NCI-H345 treated with DMSO at 0.1 percent for 48 hours (cell line): ENCODE measurements around the gene HSPA4.
"Not testable (repeated sequence)": the region's sequence is repeated elsewhere in the genome, so short reads cannot be mapped to it uniquely, and the experiment has no call there.

ENCODE experiments used
- DNase-seq: peaks from one replicate; lab custom pipeline; 2025; ENCODE audit not compliant: unreplicated experiment; lab: John Stamatoyannopoulos, UW

Gene HSPA4

DNA sequence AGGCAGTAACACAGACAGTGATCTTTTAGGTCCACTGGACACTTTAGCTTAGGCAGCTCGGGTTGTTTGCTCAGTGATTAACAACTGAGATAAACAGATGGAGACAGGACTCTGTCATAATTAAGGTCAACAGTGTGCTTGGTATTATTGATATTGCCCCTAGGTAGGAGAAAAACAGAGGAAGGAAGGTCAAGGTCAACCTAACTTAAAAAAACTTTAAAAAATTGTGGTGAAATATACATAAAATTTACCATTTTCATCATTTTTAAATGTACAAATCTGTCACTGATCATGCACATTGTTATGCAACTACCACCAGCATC is 2.1 kb upstream of the HSPA4 start:
- no peak for DNase-seq

DNA sequence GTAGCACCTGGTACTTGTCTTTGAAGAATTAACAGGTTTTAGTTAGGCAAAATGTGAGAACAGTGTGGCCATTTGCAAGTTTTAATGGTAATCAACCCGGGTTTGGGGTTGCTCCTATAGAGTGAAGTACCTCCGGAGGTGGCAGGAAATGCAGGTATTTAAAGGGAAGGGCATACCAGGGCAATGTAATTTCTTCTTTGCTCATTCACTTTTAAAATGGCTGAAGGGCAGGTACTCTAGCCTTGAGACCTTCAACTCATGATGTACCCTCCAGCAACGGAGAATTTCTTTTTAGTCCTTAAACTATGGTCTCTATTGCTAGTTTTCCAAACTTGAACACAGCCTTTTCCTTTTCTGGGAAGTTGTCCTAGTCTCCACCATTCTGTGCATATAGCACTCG is 1.3 kb upstream of the HSPA4 start:
- no peak for DNase-seq

DNA sequence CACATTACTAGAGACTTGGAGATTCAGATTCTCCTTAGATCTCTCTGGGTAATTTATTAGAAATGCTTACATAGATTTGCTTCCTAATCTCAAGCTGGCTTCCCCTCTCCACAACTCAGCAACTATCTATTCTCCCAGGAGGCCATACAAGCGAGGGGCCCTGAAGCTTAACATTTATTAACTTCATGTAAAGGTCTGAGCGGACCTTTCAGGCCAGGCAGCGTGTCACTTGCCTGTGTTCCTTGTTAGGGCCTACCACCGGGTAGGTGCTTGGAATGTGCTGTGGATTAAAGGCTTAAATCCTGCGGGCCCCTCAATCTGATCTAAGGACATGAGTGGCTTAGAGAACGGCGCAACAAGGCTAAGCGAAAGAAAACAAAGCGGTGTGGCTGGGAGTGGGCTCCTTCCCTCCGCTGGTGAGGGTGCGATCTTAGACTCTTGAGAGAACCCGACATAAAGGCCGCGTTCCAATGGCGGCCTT is 712 bp upstream of the HSPA4 start:
- no peak for DNase-seq

DNA sequence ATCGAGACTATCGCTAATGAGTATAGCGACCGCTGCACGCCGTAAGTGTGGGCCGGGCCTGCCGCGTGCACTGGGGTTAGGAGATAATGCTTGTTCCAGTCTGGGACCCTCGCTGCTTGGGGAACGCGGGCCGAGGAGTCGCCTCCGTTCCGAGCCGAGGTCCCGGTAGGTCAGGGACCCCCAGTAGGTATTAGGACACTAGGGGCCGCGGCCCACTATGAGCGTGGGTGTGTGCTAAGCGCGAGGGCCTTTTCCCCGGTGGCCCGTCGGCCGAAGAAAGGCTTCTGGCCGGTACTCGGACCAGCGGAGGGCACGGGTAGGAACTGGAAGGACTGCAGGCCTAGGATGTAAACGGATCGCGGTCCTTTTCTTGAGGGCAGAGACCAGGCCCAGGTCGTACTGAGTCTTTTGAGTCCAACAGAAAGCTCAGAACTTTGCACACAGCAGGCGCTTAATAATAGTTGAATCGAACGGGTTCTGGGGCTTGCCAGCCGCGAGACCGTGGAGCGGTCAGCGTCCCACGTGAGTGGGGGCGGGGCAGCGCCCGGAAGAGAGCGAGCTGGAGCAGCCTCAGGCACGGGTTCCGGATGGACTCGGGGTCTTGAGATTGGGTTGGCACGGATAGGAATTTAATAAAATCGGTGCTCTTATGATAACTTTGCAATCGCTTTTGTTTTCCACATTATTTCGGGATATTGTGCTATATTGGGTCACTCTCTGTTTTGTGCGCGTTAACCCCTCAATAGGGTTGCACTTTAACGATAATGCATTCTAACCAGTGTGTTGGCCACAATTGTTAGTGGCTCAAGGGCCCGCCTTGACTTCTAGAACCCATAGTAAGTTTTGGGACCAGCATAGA is 733 bp downstream of the HSPA4 start:
- peak; percentile 1 for DNase-seq

DNA sequence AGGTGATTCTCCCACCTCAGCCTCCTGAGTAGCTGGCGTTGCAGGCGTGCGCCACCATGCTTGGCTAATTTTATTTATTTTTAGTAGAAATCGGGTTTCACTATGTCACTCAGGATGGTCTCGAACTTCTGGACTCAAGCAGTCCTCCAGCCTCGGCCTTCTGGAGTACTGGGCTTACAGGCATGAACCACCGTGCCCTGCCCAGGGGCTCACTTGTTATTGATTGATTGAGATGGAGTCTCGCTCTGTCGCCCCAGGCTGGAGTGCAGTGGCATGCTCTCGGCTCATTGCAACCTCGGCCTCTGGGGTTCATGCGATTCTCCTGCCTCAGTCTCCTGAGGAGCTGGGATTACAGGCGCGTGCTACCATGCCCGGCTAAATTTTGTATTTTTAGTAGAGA is 1.6 kb downstream of the HSPA4 start:
- no peak for DNase-seq

DNA sequence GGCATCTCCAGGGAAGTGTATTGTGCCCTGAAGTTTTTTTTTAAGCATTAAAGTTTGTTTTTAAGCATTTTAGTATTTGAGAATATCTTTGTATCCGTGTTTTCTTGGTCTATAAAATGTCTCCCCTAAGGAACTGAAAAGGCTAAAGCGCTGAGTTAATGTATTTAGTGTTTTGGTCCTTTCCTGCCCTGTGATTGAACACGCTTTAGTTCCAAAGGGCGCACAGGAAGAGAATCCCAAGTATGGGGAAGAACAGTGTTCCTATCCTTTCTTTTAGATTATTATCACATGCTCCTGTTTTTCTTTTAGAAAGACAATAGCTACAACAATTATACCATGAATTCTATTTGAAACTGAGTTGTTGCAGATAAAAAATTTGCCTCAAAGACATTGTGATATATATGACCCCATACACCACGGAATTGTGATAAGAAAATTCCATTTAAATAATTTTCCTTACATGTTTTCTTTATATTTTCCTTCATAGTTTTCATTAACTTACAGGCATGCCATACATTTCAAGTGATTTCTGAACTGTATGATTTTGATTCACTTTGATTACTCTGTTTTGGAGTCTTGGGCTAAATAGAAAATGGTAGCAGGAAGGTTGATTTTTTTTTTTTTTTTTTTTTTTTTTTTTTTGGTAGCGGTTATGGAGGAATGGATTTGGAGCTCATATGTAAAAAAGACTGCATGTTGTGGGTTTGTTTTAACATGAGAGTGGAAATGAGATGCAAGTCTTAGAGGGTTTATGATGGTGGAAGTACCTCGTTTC is 3.1 kb downstream of the HSPA4 start:
- no peak for DNase-seq

- no peak for DNase-seq
Observed at GRCh38 chr5:133056891-133057290, 5.1 kb downstream of the HSPA4 start.

GRCh38 chr5:133059621-133060020 is 7.8 kb downstream of the HSPA4 start:
- no peak for DNase-seq

DNA sequence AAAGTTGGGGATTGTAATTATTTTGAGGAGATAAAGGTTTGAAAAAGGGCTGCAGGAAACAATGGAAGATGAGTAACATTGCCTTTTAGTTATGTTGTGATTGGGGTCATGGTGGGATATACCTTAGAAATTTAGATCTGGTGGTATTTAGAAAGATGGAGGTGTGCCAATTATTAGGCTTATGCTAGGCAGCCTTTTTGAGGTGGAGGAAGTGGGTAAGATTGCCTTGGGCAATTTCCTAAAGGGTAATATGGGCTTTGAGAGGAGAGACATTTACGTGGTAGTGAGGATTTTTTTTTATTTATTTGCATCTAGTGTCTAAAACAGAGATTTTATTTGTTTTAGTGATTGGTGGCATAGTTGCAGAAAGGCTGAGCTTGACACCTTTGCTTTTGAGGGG is 10.5 kb downstream of the HSPA4 start:
- DNase-seq: no peak

GRCh38 chr5:133063965-133064364 is 12.2 kb downstream of the HSPA4 start:
- no peak for DNase-seq

GRCh38 chr5:133065471-133065870 is 13.7 kb downstream of the HSPA4 start:
- DNase-seq: no peak

GRCh38 chr5:133066045-133066444 is 14.2 kb downstream of the HSPA4 start:
- no peak for DNase-seq

- DNase-seq: no peak
Observed at GRCh38 chr5:133072021-133072420, 20.2 kb downstream of the HSPA4 start.

DNA sequence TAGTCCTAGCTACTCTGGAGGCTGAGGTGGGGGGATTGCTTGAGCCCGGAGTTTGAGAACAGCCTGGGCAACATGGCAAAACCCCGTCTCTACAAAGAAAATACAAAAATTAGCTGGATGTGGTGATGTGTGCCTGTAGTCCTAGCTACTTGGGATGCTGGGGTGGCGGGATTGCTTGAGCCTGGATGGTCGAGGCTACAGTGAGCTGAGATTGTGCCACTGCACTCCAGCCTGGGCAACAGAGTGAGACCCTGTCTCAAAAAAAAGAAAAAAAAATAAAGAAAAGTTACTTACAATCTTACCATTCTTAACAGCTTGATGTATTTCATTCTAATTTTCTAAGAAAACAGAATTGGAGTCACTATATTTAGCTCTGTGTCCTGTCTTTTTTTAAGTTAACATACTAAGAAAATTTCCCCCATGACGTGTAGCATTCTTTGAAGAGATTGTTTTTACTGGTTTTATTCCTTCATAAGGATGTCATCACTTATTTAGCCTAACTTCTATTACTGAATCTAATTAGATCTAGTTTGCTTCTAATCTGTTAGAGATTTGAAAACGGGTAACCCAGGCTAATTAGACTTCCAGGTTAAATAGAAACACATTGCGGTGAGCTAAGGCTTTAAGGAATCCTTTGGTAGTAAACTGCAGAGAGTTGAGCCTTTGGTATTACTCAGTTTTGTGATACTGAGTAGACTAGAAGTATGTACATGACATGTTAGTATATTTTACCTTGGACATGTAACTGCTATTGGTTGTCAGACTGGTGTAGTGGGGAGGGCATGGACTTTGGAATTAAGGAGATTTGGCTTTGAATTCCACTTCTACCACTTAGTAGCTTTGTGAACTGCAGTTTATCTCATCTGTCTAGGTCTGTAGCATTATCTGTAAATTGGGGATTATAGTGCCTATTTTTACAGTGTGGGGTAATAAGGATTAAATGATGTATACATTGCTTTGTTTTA is 24.0 kb downstream of the HSPA4 start:
- no peak for DNase-seq

- no peak for DNase-seq
Observed at GRCh38 chr5:133079048-133079447, 27.2 kb downstream of the HSPA4 start.

- no peak for DNase-seq
Observed at GRCh38 chr5:133081036-133081435, 29.2 kb downstream of the HSPA4 start.

DNA sequence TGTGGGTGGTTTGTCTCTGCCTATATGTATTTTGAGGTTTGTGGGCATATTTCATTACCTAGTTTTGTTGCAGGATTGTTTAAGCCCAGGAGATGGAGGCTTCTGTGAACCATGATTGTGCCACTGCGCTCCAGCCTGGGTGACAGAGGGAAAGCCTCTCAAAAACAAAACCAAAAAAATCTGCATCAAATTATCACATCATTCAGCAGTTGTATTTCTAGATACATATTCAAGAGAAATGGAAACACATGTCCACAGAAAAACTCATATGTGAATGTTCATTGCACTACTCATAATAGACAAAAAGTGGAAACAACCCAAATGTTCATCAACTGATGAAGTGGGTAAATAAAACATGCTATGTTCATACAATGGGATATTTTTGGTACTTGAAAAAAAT is 29.9 kb downstream of the HSPA4 start:
- no peak for DNase-seq

- no peak for DNase-seq
Observed at GRCh38 chr5:133082128-133082527, 30.3 kb downstream of the HSPA4 start.

- no peak for DNase-seq
Observed at GRCh38 chr5:133083901-133084300, 32.1 kb downstream of the HSPA4 start.

- not testable (repeated sequence) for DNase-seq
Observed at GRCh38 chr5:133085171-133085570, 33.4 kb downstream of the HSPA4 start.

- DNase-seq: no peak
Observed at GRCh38 chr5:133086366-133086875, 34.6 kb downstream of the HSPA4 start.
